Stimulated activated CD8-positive, alpha-beta memory T cell treated with anti-CD3 and anti-CD28 coated beads, Interleukin-4, amount 100 ng/mL, for 1 hour (primary cell): ENCODE data around the gene FSCN2.

Experiments used
- DNase-seq, 2 donors: peaks; one replicate each; pipeline ENCODE4 v3.0.0-alpha.2; 2020; ENCODE audit warnings: low read depth in 2 of 2, low spot score in 1 of 2

Gene FSCN2

DNA sequence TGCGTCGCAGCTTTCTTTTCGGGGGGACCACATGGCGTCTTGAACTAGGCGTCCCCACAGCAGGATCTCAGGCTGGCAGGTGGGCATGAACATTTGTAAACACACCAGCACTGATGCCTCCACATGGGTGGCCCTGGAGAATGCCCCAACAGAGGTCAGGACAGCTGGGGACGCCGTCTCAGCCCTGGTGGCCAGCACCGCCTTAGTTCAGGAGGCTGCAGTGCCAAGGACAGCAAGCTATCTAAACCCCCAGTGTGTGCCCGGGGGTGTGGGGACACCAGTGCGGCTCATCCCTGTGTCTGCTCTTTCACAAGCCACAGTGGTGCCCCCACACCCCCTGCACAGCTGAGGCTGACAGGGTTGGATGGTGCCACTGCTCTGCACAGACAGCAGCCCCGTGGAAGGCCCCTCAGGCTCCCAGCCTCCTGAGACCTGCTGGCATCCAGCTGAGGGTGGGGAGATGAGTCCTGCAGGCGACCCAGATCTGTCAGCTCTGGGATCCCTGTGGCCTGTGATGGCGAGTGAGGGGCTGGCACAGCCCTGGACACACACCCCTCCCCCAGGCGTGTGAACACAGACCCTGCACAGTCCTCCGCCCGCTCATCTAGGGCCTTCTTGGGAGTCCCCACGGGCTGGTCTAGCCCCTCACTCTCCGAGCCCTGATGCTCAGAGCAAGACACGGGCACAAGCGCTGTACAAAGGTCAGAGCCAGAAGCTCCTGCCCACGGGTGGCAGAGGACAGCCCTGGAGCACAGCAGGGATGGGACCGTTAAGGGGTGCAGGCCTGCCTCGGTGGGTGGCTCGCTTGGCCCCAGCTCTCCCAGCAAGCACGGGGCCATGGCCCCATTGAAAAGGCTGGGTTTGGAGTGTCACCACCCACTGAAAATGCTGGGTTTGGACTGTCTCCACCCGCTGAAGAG is 10.7 kb downstream of the FSCN2 start:
- no peak for DNase-seq

DNA sequence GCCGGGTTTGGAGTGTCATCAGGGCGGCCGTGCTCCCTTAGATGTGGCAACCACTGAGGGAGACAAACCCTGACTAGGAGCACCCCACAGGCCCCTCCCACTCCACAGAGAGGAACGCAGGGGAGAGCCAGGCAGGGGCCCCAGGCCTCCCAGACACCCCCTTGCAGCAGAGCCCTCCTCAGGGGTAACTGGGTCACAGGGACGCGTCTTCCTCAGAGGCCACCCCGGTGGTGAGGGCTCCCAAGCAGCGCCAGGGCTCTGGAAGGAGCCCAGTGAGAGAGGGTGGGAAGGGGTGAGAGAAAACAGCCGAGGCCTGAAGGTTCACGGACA is 11.4 kb downstream of the FSCN2 start:
- DNase-seq = no peak

DNA sequence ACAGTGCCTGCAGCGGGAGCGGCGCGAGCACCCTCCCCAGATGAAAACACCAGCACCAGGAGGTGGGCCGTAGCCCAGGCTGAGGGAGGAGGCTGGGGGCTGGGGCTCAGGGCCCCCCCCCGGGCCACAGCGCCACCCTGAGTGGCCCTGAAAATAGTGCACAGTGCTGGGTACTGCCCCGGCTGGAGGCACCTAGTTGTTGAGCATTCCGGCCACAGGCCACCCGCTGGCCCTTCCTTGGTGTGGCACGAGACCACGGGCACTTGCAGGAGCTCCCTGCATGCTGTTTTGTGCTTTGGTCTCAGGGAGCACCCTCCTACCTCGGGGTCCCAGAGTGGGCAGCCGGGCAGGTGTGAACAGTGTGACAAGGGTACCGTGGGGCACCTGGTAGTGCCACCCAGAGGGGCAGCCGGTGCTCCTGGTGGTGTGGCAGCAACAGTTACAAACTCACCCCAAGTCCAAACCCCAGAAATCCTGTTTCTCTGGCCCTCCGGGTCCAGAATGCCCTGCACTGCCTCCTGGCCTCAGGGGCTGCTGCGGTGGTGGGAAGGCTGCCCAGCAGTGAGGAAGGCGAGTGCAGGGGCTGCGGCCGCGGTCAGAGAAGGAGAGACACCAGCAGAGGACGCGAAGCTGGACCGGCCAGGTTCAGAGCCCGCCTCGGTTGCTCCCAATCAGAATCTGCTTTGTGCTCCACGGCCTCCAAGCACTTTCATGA is 11.9 kb downstream of the FSCN2 start:
- DNase-seq = no peak

GRCh38 chr17:81540676-81541027 is 12.5 kb downstream of the FSCN2 start:
- DNase-seq = no peak

- no peak for DNase-seq
Observed at GRCh38 chr17:81541123-81541522, 12.9 kb downstream of the FSCN2 start.

DNA sequence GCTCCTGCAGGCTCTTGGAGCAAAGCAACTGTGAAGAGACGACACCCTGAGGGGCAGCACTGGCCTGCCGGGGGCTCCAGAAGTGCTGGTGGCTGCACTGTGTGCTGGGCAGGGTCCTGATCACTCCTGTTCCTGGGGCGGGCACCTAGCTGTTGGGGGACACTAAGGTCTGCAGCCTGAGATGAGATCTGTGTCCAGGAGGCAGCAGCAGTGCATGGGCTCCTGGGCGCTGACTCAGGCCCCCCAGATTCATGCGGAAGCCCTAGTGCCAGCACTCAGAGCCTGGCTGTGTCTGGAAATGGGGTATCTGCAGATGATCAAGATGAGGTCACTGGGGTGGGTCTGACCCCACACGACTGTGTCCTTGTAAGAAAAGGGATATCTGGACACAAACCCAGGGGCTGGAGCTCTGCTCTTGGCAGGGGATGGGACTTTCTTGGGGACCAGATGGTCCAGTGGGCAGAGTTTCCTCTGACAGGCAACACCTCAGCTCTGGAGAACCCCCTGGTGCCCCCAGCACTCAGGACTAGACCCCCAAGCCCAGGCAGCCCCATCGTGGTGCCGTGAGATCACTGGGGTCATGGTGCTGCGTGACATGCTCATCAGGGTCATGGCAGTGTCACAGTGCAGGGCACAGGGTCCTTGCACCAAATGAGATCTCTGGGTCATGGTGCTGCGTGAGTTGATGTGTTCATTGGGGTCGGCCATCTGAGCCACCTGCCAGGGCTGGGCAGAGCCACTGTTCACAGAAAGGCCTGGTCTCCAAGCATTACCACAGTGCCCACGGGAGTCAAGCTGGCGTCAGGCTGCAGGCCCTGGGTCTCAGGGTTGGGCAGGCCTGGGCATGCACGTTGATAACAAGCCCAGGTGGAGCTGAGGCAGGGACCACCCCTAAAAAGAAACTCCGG is 14.5 kb downstream of the FSCN2 start:
- no peak for DNase-seq

DNA sequence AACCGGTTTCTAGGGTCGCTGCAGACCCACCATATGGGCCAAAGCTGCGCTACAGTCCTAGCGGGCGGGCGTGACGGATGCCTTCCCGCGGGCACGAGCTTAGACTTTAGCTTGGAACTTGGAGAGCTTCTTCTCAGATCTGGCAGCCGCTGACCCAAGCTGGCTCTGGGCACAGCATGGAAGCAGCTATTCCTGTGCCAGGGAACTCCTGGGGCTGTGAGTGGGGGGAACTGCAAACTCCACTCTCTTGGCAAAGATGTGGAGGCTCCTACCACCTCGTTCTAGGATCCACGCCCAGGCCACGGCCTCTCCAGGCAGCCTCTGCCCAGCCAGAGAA is 15.1 kb downstream of the FSCN2 start:
- DNase-seq = no peak

- no peak for DNase-seq
Observed at GRCh38 chr17:81543756-81544155, 15.6 kb downstream of the FSCN2 start.

- DNase-seq = no peak
Observed at GRCh38 chr17:81544281-81544974, 16.3 kb downstream of the FSCN2 start.

- DNase-seq = no peak
Observed at GRCh38 chr17:81545160-81545949, 17.2 kb downstream of the FSCN2 start.

GRCh38 chr17:81546906-81547613 is 18.9 kb downstream of the FSCN2 start:
- DNase-seq = no peak

DNA sequence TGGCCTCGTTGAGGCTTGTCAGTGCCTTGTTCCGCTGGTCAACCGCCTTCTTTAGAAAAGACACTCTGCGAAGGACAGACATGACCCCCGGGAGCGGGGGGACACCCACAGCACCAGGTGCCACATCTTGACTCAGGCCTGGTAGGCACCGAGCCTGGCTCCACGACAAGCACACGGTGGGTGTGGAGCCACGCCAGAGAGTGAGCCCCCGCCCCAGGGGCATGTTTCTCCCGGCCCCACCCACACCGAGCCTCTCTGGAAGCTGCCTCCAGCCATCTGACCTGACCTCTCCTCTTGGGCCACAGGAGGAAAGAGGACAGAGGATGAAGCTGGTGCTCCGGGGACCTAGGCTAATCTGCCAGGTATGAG is 19.4 kb downstream of the FSCN2 start:
- no peak for DNase-seq

DNA sequence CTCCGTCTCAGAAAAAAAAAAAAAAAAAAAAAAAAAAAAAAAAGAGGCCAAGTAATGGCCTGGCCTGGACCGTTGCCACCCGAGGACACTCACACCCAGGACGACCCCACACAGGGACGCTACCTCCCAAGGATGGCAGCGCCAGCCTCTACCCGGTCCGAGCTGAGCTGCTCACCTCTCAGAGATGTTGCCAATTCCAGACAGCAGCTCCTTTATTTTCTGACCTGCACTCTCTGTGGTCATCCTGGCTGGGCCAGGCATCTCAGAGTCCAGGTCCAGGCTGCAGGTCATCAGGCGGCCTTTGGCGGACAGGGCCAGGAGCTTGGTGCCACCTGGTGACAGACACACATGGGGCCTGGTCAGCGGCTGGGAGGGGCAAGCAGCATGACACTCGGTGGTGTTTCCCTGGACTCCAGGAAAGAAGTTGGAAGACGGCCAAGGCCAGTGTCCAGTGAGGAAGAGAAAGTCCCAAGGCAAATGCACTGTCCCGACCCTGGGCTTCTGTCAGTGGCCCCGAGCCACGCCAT is 20.9 kb downstream of the FSCN2 start:
- no peak for DNase-seq

- no peak for DNase-seq
Observed at GRCh38 chr17:81549826-81550225, 21.6 kb downstream of the FSCN2 start.

DNA sequence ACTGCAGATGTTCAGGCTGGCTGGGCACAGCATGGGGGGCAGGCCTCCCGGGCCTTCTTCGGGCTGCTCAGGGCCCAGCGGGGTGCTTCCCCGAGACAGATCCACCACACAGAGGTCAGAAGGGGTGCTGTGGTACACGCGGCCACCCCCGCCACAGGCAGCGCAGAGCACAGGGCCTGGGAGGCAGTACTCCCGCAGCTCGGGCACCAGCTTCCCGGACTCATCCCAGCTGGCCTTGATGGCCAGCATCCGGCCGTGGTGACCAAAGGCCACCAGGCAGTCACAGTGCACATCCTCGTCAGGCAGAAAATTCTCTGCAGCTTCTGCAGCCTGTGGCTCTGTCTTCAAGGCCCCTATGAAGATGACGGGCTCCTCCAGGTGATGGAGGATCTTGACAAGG is 22.1 kb downstream of the FSCN2 start:
- DNase-seq = no peak

- DNase-seq = no peak
Observed at GRCh38 chr17:81550830-81551457, 22.8 kb downstream of the FSCN2 start.

- DNase-seq = no peak
Observed at GRCh38 chr17:81551458-81552243, 23.5 kb downstream of the FSCN2 start.
